ENCODE measurements around the gene CARS1.

CARS1 gene

DNA sequence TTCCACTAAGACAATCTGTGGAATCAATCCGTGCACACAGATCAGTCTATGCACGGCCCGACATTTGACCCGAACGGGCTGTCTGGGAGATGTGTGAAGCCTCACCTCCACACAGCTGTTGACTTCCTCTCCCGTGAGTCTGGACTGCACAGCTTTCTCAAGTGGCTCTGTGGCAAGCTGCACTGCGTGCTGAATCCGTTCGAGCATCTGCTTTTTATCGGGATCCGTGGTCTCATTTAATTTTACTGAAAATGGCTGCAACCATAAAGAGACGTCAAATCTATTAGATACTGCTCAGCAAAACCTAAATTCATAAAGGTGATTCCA lies 19.3 kb downstream of the CARS1 start:
- DNase-seq (ENCODE audit: low read depth), result no peak

DNA sequence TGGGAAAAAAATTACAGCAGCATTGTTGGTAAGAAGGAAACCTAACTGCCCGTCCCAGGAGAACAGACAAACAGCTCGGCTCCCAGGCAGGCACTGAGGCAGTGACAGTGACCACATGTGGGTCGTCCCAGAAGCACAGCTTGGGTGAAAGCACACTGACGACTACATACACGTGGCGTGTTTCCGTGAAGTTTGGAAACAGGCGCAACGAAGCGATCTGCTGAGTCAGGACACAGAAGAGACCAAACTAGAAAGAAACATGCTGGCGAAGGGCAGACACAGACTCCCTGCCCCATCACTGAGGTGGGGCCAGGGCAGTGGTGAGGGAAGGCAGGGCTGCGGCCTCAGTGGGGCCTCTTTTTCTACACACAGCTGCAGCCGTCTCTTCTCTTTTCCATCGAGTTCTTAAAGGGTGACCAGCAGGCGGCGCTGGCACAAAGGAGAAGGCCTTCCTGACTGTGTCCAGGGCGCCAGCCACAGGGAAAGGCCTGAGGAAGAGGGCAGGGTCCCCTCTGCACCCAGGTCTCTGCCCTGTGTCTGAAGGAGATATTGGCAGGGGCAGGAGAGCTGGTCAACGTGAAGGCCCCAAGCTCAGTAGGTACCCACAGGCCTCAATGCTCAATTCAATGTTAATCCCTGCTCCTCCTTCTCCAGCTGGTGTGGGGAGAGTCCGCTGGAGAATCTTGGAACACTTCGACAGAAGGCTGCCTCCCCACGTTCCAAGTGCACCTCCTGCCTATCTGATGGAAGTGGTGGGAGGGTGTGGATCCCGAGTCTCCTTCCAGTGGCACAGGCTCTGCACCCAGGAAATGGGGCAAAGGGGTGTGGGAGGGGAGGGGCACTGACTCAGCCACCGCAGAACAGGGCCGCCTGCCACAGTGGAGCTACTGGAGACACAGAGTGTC lies 19.9 kb downstream of the CARS1 start:
- DNase-seq (ENCODE audit: low read depth), result no peak

DNA sequence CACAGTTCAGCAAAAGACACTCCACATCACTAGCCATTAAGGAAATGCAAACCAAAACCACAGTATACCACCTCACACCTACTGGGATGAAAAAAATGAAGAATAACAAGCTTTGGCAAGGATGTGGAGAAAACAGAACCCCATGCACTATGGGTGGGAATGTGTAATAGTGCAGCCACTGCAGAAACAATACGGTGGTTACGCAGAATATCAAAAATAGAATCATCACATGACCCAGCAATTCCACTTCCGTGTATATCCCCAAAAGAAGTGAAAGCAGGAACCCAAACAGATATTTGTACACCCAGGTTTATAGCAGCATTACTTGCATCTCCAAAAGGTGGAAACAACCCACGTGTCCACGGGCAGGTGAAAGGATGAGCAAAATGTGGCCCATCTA lies 20.8 kb downstream of the CARS1 start:
- DNase-seq (ENCODE audit: low read depth), result no peak

DNA sequence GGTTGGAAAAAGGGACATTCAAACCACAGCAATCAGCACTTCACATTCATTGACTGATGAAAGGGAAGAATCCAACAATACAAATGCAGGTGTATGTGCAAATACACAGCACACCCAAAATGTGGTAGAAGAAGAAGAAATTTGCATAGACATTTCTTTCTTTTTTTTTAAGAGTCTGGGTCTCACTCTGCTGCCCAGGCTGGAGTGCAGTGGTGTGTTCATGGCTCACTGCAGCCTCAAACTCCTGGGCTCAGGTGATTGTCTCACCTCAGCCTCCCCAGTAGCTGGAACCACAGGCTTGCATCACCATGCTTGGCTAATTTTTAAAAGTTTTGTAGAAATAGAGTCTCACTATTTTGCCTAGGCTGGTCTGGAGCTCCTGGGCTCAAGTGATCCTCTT lies 21.9 kb downstream of the CARS1 start:
- DNase-seq (ENCODE audit: low read depth), result no peak

DNA sequence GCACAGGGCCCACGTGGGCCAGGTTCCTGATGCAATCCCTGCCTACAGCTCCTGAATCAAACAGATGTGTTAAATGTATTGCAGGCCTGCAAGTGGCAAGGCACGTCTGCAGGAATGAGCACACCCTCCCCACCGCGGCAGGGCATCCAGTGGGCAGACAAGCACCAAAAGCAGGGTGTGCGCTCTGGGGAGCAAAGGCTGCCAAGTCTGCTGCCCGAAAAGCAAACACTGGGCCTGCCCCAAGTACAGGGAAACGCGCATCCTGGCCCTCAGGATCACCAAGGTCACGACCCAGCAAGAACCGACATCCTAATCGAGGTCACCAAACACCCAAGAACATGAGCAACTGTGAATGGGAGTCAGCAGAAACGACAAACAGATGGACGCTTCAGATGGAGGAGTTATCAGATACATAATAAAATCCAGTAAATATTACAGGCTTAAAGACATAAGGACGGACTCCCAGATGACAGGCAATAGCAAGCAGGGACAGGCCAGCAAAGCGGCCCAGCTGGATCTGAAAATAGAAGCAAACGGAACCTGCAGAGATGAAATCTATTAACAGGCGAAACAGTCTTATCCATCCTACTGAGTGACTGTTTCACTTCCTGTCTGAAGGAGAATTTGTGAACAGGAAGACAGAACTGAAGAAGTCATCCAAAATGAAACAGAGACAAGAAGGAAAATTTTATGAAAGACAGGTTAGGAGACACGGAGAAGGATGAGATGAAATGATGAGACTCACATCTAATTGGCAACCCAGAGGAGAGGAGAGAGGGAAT lies 26.7 kb downstream of the CARS1 start:
- DNase-seq (ENCODE audit: low read depth), result peak; percentile 37

DNA sequence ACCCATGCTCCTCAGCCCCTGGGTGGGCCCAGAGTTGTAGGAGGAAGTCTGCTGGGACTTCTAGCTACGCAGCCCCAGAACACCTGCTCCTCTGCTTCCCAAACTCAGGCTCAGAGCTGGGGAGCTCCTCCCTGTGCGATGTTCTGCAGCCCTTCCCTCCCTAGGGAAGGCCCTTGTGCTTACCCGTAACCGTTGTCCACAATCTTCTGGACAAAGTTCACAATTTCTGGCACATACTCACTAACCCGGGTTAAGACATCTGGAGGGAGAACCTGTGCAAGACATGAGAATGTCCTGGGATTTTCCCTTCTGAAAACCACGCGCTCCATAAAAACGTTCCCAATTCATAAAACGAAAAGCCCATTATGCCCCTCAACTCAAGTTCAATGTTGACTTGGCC lies 28.4 kb downstream of the CARS1 start:
- DNase-seq (ENCODE audit: low read depth), result no peak

DNA sequence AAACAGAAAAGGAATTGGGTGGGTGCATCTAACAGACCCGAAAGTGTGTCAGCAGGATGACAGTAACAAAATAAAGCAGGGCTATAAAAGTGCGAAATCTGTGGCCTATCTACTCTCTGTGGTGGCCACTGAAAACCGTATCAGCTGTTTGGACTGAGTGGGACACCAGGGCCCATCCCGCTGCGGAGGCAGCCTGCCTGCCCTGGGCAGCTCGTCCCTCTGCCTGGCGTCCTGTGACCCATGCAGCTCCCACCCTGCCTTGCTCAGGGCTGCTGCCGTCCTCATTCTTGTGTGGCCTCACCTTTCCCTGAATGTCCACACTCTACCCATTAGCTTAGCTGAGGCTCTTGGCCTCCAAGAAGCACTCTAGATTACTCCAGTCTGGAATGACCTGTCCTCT lies 30.4 kb downstream of the CARS1 start:
- DNase-seq (ENCODE audit: low read depth), result no peak

DNA sequence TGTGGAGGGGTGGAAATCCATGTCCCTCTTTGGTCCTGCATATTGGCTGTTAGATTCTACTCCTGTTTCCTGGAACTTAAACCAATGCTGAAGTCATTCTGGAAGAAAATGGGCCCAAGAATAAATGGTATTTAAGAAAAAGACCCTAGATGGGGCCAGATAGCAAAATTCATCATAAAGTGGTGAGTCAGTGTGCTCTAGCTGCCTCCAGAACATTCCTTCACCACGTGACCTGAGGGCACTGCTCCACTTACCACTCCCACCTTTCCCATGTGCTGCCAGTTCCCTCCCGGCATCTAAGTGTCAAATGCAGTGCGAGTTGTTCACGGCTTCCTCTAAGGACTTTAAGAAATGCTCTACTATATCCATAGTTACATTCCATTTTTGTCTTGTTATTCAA lies 34.2 kb downstream of the CARS1 start:
- DNase-seq (ENCODE audit: low read depth), result no peak

DNA sequence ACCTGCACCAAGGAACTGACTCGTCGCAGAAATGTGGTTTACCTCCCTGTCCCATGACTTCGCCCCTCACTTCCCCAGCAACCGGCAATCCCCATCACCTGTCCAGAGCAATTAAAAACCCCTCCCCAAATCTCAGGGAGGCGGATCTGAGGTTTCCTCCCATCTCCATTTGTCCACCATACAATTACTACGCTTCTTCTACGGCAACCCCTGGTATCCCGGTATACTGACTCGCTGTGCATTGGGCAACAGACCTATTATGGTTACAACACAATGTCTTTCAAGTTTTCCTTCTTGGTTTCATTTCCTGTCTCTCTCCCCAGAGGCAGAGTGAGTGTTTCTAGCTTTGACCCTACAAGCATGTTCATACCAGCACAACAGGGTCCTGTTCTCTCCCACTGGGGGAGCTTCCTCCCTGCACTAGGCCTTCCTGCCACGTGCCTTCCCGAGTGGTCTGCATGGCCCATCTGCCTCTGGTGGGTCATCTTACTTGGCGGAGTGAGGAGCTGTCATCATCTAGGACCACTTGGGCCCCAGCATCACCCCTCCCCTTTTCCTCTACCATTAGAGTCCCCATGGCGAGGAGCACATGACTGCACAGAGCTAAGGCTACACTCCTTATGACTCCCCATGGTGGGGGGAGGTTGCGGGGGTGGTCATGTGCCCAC lies 34.8 kb downstream of the CARS1 start:
- DNase-seq (ENCODE audit: low read depth), result no peak

DNA sequence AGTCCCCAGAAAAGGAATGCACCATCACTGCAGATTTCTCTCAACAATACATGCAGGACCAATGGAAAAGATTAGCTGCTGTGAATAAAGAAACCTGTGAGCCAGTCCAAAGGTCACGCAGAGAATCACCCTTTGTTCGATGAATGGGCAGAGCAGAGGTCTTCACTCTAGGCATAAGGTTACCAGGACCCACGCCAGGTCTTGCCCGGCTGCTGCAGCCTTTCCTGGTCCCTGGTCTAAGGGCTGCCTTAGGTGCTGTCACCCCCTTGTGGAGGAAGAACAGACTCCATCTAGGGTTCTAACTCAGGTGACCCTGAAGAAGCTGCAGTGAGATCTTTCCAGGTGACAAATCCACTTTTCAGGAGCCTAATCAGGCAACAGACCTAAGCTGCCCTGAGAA lies 36.1 kb downstream of the CARS1 start:
- DNase-seq (ENCODE audit: low read depth), result no peak

DNA sequence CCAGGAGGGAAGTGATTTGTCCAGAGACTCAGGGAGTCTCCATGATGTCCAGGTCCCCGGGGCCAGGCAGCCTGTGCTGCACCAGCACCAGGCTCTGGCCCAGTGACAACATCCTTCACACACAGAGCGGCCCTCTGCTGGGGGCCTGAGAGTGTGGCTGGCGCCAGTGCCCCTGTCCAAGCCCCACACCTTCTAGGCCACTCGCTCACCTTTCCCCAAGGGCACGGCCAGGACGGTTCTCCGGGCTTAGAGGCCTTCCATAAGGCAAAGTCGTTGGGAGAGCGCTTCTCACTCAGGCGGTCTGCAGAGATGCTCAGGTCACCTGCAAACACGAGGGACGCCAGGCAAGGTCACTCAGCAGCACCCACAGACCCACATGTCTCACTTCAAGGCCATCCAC lies 37.2 kb downstream of the CARS1 start:
- DNase-seq (ENCODE audit: low read depth), result no peak

DNA sequence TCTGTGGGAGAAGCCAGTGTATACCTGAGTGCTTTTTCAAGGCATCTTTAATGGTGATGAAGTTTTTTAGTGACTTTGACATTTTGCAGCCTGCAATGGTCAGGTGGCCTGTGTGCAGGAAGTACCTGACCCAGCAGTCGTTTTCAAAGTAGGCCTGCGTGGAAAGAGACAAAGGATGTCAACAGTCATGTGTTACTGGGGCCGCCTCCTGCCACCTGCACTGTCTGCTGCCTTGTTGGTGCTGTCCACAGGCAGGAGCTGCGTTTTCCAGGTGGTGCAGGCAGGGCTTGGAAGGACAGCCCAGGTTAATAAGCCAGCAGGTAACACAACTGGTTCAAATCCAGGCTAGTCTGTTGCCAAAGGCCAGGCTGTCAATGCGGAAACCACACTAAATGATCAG lies 38.6 kb downstream of the CARS1 start:
- no peak for DNase-seq (ENCODE audit: low read depth)

DNA sequence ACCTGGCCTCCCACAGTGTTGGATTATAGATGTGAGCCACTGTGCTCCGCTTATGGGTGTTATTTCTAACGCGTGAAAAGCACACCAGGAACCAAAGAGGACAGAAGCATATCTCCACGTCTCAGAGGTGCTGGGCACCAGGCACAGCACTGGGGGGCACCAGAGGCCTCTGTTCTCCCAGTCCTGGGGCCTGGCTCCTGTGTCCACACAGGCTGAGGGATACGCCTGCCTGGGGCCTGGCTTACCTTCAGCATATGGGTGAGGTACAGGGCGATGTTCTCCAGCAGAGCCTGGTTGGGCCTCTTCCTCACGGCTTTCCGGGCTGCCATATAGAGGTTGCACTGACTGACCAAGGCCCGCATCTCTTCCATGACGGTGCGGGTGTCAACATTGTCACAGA lies 40.4 kb downstream of the CARS1 start:
- DNase-seq (ENCODE audit: low read depth), result no peak

DNA sequence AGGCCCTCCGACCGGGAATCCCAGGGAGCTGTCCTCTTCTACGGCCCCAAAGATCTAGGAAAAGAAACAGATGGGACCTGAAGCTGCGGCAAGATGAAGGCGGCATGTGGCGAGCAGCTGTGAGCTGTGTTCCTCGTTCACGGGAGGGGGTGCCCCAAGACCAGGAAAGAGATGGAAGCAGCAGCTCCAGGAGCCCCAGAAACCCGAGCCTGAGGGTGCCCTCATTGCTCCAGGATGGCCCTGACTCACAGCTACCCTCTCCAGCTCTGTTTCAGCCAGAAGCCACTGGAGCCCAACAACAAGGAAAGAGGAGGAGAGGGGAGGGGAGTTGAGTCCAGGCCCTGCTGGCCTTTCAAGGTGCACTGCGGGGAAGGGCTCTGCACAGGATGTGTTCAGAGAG lies 41.4 kb downstream of the CARS1 start:
- no peak for DNase-seq (ENCODE audit: low read depth)

DNA sequence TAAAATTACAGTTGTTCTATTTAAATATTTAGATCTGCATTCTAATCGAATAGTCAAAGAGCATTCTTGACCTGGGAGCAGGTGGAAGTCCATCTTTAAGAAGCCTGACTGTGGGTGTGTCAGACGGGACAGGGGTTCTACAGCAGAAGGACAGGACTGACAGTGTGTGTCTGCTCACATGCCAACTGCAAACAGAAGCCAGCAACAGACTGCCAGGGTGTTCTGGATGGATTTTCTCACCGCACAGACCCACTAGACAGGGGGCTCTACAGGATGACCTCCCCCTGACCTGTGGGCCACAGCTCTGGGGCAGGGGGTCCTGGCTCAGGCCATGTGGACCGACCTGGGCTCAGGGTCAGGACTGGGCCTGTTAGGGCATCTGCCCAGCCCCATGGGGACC lies 42.3 kb downstream of the CARS1 start:
- DNase-seq (ENCODE audit: low read depth), result no peak

DNA sequence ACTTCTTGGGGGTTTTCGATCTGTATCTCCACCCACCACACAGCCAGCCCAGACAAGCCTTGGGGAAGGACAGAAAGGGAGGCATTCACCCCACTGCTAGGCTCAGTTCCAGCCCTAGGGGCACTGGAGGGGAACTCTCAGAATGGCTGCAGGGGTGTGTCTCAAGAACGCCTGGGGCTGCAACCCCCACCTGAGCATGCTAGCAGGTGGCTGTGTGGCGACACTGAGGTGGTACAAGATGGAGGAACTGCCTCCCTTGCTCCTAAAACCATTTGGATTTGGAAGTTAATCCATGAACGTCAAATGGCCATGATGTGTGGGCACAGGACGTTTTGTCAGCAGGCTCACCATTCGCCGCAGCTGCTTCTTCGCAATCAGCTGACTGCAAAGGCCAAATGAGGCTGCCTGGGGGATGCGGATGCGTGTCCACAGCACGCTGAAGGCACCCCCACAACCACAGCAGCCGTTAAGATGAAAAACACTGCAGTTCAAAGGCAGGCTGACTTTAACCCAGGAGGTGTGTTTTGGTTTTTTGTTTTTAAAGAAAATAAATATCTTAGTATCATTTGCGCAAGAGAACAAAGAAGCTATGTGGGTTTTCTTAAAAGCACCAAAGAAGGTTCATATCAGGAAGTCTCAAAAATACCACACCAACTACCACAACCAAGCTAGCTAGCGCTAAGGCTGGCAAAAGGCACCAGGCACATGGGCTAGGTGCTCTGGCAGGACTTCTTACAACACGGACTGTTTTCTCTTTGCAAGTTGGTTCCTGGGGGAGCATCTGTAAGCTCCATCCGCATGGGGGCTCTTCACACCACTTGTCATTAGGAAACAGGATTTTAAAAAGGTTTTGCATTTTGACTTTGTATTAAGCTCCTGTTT lies 42.9 kb downstream of the CARS1 start:
- no peak for DNase-seq (ENCODE audit: low read depth)

DNA sequence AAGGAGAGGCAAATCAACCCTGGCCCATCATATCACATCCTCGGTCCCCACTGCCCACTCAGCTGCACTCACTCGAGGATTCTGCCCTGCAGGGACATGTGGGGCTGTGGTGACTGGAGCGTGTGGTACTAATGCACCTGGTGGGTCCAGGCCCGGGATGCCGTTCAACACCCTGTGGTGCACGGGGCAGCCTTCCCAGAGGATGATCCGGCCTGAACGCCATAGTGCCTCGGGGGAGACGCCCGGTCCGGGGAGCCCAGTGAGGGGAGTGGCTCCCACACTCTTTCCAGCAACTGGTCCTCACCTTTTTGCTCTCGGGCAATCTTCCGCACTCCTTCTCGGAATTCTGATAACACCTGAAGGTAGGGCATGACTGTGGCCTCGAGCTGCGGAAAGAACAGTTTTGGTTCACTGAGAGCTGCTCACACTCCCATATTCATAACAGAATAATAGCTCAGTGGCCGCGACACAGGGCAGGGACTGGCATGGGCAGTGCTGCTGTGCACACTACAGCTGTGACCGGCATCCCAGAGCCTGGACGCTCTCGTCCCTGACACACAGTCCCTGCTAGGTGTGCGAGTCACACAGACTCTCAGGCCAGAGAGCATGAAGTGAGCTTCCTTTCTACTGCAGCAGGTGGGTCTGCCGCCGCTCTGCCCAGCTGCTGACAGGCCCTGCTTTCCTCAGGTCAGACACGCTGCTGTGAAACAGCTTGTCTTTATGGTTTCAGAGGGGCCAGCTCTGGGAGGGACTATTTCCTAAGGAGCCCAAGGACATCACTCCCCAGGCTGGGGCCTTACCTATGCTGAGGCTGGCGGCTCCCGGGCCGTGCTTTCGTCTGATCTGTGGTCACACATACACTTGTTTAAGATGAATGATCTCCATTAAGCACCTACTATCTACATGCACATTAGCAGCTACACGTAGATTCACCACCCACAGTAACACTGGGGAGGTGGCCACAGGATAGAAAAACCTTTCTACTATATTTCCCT lies 45.0 kb downstream of the CARS1 start:
- DNase-seq (ENCODE audit: low read depth), result no peak

DNA sequence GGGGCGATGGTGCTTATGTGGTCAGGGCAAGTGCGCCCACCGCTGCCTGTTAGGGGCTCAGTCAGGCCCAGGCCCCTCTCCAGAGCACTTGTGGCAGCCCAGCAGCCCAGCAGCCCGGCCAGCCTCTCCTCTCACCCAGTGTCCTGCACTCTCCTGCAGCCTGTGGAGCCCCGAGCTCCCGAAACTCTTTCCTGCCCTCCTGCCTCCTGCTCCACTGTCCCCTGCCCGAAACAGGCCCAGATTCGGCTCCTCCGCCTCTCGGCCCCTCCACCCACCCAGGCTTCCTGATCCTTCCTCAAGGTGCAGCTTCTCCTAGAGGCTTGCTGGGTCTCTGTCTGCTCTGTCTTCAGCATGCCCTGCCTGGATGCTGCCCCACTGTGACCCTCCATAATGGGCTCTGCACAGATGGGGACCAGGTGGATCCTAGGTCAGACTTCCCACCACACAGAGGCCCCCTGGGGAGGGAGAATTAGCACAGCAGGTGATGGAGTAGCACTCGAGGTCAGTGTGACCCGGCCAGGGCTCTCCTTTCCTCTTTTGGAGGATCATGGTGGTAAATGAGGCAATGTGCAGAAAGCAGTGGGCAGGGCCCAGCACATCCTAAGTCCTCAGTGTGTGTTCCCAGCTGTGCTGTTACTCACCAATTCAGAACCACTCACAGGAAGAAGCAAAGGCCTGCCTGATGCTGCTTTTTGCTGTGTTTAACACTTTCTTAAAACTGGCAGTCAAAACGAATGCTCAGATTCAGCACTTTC lies 46.5 kb downstream of the CARS1 start:
- DNase-seq (ENCODE audit: low read depth), result no peak

DNA sequence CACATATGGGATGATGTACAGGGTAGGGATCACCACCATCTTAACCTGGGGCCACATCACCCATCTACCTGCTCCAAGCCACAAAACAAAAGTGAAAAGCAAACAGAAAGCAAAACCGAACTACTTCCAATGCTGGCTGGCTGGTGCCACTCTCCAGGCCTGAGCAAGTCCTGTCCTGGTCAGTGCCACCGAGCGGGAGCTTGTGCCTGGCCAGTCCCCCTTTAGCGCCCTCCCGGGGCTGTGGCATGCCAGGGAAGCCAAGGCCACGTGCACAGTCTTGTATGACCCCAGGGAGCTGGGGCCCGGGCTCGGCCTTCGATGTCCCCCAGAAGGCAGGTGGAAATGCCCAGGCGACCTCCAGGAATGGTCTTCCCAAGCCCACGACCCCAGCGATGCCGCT lies 47.2 kb downstream of the CARS1 start:
- no peak for DNase-seq (ENCODE audit: low read depth)

DNA sequence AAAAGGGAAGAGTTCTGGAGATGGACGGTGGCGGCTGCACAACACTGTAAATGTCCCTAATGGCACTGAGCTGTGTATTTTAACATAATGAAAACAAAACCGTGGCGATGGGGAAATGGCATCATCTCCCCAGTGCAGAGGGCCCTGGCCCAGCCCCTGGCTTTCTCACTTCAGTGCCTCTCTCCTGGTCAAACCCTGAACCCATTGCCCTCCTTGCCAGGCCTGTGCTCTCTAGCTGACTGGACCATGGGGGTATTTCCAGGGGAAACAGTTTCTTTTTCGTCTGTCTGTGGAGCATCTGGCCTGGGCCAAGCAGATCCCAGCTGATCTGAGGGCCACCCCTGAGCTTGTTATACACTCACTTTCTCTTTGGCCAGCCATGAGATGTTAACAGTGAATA lies 47.7 kb downstream of the CARS1 start:
- no peak for DNase-seq (ENCODE audit: low read depth)
